UCSD-AML1 (cell line): ENCODE data around the gene SNW1.
"Not testable (repeated sequence)": the region's sequence is repeated elsewhere in the genome, so short reads cannot be mapped to it uniquely, and the experiment has no call there.

Experiments
- DNase-seq: peaks from one replicate; lab custom pipeline; 2025; ENCODE audit not compliant: unreplicated experiment; lab: John Stamatoyannopoulos, UW

SNW1 gene

GRCh38 chr14:77752799-77753516 is 8.0 kb downstream of the SNW1 start:
- DNase-seq, result no peak

GRCh38 chr14:77752266-77752665 is 8.7 kb downstream of the SNW1 start:
- DNase-seq, result no peak

GRCh38 chr14:77747425-77747824 is 13.5 kb downstream of the SNW1 start:
- DNase-seq, result not testable (repeated sequence)

GRCh38 chr14:77746064-77746702 is 14.8 kb downstream of the SNW1 start:
- no peak for DNase-seq

GRCh38 chr14:77741438-77741837 is 19.5 kb downstream of the SNW1 start:
- DNase-seq, result no peak

- no peak for DNase-seq
Measured at GRCh38 chr14:77738559-77739250, 22.3 kb downstream of the SNW1 start.

- no peak for DNase-seq
Measured at GRCh38 chr14:77730976-77731497, 29.9 kb downstream of the SNW1 start.

GRCh38 chr14:77722301-77722700 is 38.7 kb downstream of the SNW1 start:
- no peak for DNase-seq

- DNase-seq, result no peak
Measured at GRCh38 chr14:77721437-77721836, 39.5 kb downstream of the SNW1 start.

GRCh38 chr14:77717608-77718305 is 43.2 kb downstream of the SNW1 start:
- DNase-seq, result no peak

GRCh38 chr14:77714926-77715325 is 46.0 kb downstream of the SNW1 start:
- DNase-seq, result no peak

- DNase-seq, result no peak
Measured at GRCh38 chr14:77710364-77710763, 50.6 kb downstream of the SNW1 start.

GRCh38 chr14:77709412-77709811 is 51.5 kb downstream of the SNW1 start:
- DNase-seq, result no peak

- no peak for DNase-seq
Measured at GRCh38 chr14:77708749-77709148, 52.2 kb downstream of the SNW1 start.

- peak; percentile 83 for DNase-seq
Measured at GRCh38 chr14:77707724-77708408, 53.1 kb downstream of the SNW1 start, which contains the start of the genes ALKBH1 and SLIRP. TSS of gene ALKBH1 (minus strand) at chr14:77708023. CDS start at chr14:77708004, 19 bp downstream. TSS of gene SLIRP (plus strand) at chr14:77708103. CDS start at chr14:77708112, 9 bp downstream.

GRCh38 chr14:77707355-77707723 is 53.6 kb downstream of the SNW1 start:
- no peak for DNase-seq

- no peak for DNase-seq
Measured at GRCh38 chr14:77691259-77691658, 69.7 kb downstream of the SNW1 start.

GRCh38 chr14:77682158-77682553 is 78.8 kb downstream of the SNW1 start:
- no peak for DNase-seq

- DNase-seq, result no peak
Measured at GRCh38 chr14:77681196-77682157, 79.5 kb downstream of the SNW1 start.
